A549 (cell line): ENCODE measurements around the gene NXN.

ENCODE experiments used
- POLR2A ChIP-seq: IDR thresholded peaks from 2 replicates; pipeline ENCODE4 v1.6.1; 2012; ENCODE audit warnings: mild to moderate bottlenecking, low read length
- TF ChIP-seq, protein P1 (sequence below): fragments of >200 bp; sonication (Bioruptor Twin); formaldehyde crosslinking; IDR thresholded peaks from 3 replicates; pipeline ENCODE4 v1.5.1; 2016
- TF ChIP-seq, protein P2 (sequence below): IDR thresholded peaks from 2 replicates; pipeline ENCODE4 v1.6.1; 2012

DNA sequence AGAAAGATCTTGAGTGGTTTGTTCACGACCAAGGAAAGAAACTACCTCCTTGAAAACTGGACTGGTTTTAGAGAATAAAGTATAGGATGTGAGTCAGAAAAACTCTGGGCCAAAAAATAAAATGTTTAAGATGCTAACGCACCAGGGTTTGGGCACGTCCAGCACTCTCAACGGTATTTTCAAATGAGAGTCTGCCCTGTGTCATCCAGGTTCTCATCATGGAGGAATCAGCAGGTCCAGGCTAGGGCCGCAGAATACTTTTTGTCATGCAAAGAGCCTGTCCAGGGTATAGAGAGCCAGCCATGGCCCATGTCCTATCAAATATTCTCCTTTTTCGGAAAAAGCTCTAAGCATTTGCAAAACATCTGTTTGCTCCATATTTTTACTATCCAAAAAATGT, 2.4 kb downstream of the NXN start:
- no peak for TF ChIP-seq POLR2A
- TF ChIP-seq, protein P1, sequence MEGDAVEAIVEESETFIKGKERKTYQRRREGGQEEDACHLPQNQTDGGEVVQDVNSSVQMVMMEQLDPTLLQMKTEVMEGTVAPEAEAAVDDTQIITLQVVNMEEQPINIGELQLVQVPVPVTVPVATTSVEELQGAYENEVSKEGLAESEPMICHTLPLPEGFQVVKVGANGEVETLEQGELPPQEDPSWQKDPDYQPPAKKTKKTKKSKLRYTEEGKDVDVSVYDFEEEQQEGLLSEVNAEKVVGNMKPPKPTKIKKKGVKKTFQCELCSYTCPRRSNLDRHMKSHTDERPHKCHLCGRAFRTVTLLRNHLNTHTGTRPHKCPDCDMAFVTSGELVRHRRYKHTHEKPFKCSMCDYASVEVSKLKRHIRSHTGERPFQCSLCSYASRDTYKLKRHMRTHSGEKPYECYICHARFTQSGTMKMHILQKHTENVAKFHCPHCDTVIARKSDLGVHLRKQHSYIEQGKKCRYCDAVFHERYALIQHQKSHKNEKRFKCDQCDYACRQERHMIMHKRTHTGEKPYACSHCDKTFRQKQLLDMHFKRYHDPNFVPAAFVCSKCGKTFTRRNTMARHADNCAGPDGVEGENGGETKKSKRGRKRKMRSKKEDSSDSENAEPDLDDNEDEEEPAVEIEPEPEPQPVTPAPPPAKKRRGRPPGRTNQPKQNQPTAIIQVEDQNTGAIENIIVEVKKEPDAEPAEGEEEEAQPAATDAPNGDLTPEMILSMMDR = no peak
- TF ChIP-seq, protein P2, sequence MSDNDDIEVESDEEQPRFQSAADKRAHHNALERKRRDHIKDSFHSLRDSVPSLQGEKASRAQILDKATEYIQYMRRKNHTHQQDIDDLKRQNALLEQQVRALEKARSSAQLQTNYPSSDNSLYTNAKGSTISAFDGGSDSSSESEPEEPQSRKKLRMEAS = no peak
